Activated T-cell treated with anti-CD3 and anti-CD28 coated beads, Interleukin-2, amount 50 U/mL, for 72 hours (primary cell): ENCODE measurements around the gene DCAF7. TPM values are rescaled to one million over a fixed set of nuclear protein-coding genes. Genes with fewer than 3 reads are reported as not detected.

Experiments used
- ATAC-seq, 2 donors: fragments of 150-1000 bp; cut with Tn5 transposase; replicated peaks in 1 of 2; 2 replicates each; pipeline ENCODE4 v1.10.0; 2021; ENCODE audit warnings: moderate library complexity in 2 of 2, mild to moderate bottlenecking in 1 of 2
- DNase-seq, 2 donors: peaks; one replicate each; pipeline ENCODE4 v3.0.0; 2021 to 2022; ENCODE audit warnings: mixed read lengths in 1 of 2
- H3K27ac Mint-ChIP-seq: one replicate; pipeline ENCODE4 v1.8.0; 2022; ENCODE audit warnings: mild to moderate bottlenecking, moderate library complexity, mixed read lengths
- H3K27me3 Mint-ChIP-seq: one replicate; pipeline ENCODE4 v1.8.0; 2022; ENCODE audit warnings: low read depth, mixed read lengths
- H3K36me3 Mint-ChIP-seq, 2 donors: one replicate each; pipeline ENCODE4 v1.8.0; 2022; ENCODE audit warnings: mixed read lengths in 2 of 2, mild to moderate bottlenecking in 1 of 2; ENCODE audit not compliant: insufficient read depth in 2 of 2
- H3K4me1 Mint-ChIP-seq: one replicate; pipeline ENCODE4 v1.8.0; 2022; ENCODE audit warnings: low read depth, mixed read lengths
- H3K4me3 Mint-ChIP-seq, 2 donors: one replicate each; pipeline ENCODE4 v1.8.0; 2022; ENCODE audit warnings: mild to moderate bottlenecking in 2 of 2, mixed read lengths in 2 of 2, moderate library complexity in 2 of 2
- H3K9me3 Mint-ChIP-seq, 2 donors: one replicate each; pipeline ENCODE4 v1.8.0; 2022; ENCODE audit warnings: mixed read lengths in 2 of 2
- total RNA-seq, 2 donors: library from RNA; stranded (reverse); gene quantifications; one replicate each; pipeline ENCODE4 v1.2.3, GENCODE V29; 2022

DCAF7 gene
- total RNA-seq, 2 donors from 2014 or later: 124 to 126 TPM

- Mint-ChIP-seq H3K9me3 (no peaks in the 10 kb centered on the region), H3K27me3 (no peaks in the 10 kb centered on the region), H3K4me1 (peaks cover 10% of the 10 kb centered on the region), H3K36me3 (peaks cover 0 to 4% of the 10 kb centered on the region in 2 donors), H3K27ac (no peak overlapping the region), H3K4me3 (no peak overlapping the region)
- no peak for DNase-seq
- no peak for ATAC-seq
Measured at GRCh38 chr17:63640038-63640437, 89.8 kb downstream of the DCAF7 start.

DNA sequence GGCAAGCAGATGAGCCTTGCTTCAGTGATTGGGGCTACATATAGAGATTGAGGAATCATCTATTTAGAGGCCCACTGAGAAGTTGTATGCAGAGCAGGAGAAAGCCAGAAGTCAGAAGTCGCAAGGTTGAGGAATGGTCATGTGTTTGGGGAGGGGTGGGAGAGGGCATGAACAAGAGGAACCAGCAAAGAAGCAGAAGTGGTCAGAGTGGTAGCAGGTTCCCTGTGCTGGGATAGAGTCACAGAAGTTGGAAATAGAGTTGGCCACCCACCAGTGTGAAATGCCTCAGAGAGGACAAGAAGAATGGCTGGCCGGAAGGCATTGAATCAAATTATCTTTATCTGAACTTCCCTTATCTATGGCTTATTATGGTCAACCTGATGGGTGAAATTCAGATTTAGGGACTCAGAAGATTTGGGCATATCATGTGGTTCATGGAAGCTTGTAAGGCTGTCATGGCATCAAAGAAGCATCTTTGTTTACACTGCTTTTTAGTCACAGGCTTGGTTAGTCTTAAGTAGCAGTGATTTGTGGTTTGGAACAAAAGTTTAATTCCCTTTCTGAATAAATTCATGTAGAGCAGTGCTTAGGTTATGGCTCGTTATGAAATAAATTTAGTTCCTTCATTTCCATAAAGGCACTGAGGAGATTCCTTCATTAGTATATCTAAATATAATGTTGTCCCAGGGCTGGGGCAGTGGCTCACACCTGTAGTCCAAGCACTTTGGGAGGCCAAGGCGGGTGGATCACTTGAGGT is 91.6 kb downstream of the DCAF7 start:
- H3K27ac Mint-ChIP-seq: no peak overlapping the region
- no peaks in the 10 kb centered on the region for H3K27me3 Mint-ChIP-seq
- no peaks in the 10 kb centered on the region for H3K36me3 Mint-ChIP-seq
- H3K9me3 Mint-ChIP-seq: no peaks in the 10 kb centered on the region
- peaks cover 22% of the 10 kb centered on the region for H3K4me1 Mint-ChIP-seq
- DNase-seq: no peak
- no peak overlapping the region for H3K4me3 Mint-ChIP-seq
- ATAC-seq: no peak

Other genes starting within 250 kb of the DCAF7 start
- 10 to 100 TPM in 1 of 2 donors, 1 to 10 TPM in 1; 4.7 to 10.2 TPM for gene CYB561, start 104.2 kb upstream of the DCAF7 start, total RNA-seq
- 1 to 10 TPM in 1 of 2 donors, under 1 TPM in 1; 0.58 to 2.5 TPM for gene ACE, start 73.4 kb upstream of the DCAF7 start, total RNA-seq
- not detected for gene KCNH6, start 27.1 kb upstream of the DCAF7 start, total RNA-seq
- 10 to 100 TPM; 32.7 to 35.1 TPM for gene TACO1, start 50.4 kb downstream of the DCAF7 start, total RNA-seq
- gene MAP3K3, start 71.9 kb downstream of the DCAF7 start, total RNA-seq: 10 to 100 TPM; 34.9 to 46.8 TPM
- gene LIMD2, start 149.6 kb downstream of the DCAF7 start, total RNA-seq: 100 to 1,000 TPM; 227 to 324 TPM
- gene STRADA, start 191.3 kb downstream of the DCAF7 start, total RNA-seq: 10 to 100 TPM; 71.7 to 77.7 TPM
- gene CCDC47, start 223.1 kb downstream of the DCAF7 start, total RNA-seq: 10 to 100 TPM; 59.5 to 60.3 TPM
- gene DDX42, start 223.7 kb downstream of the DCAF7 start, total RNA-seq: 100 to 1,000 TPM; 112 to 114 TPM